ENCODE measurements around the gene HRH1. TPM values are rescaled to one million over a fixed set of nuclear protein-coding genes. Genes with fewer than 3 reads are reported as not detected.

HRH1 gene
- total RNA-seq, 4 donors from 2014 or later = 3.7 to 15.9 (median 5.9) TPM

GRCh38 chr3:11273891-11274291 is 119.6 kb downstream of the HRH1 start:
- Histone ChIP-seq H3K27me3 (no peaks in the 10 kb centered on the region), H3K4me1 (peaks cover 17 to 24% (median 24%) of the 10 kb centered on the region in 4 donors), H3K4me3 (no peak overlapping the region), H3K9me3 (no peaks in the 10 kb centered on the region), H3K36me3 (peaks cover 0 to 3% (median 0%) of the 10 kb centered on the region in 4 donors), H3K27ac (replicated peaks in 1 of 4) (peak overlapping the region in 1 of 4 donors; percentile 81)
- intact Hi-C loops (cut with DNase I) = loop anchor here (5.0 kb wide), 1 partner anchor 117 kb away; no protein-coding TSS in a partner anchor
- TF ChIP-seq POLR2A (IDR thresholded peaks at IDR 0.05; ENCODE audit: low read depth) (no peak), CTCF (IDR thresholded peaks at IDR 0.05) (no peak), POLR2AphosphoS5 (IDR thresholded peaks at IDR 0.05) (peak in 1 of 2 donors; percentile 15)
- DNase-seq (ENCODE audit: extremely low spot score) = no peak
- WGBS = 70% methylated on average over 5 of the region's 5 CpGs

DNA sequence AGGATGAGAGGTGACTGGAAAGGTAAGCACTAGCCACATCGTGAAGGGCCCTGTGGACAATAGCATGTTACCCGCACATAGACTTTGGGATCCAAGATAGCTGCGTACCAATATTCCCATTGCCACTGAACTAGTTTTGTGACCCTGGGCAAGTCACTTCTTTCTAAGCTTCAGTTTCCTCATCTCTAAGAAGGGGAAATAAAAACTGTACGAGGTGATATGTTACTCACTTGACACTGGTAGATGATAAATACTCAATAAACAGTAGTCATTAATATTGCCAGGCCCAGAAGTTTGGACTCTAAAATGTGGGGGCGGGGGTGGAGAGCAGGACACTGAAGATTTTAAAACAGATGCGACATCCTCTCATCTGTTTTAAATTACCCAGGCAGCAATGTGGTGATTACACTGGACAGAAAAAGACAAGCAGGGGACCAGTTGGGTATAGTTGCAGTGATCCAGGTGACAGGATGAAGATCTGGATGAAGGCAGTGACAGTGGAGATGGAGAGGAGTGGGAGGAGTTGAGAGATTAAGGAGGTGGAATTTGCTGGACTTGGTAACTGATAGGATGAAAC is 120.4 kb downstream of the HRH1 start:
- no peaks in the 10 kb centered on the region for H3K9me3 ChIP-seq
- DNase-seq (ENCODE audit: extremely low spot score) = no peak
- H3K36me3 ChIP-seq = peaks cover 0 to 6% (median 0%) of the 10 kb centered on the region in 4 donors
- 77% methylated on average over 6 of the region's 6 CpGs for WGBS
- TF ChIP-seq POLR2A (IDR thresholded peaks at IDR 0.05; ENCODE audit: low read depth) = no peak
- TF ChIP-seq POLR2AphosphoS5 (IDR thresholded peaks at IDR 0.05) = no peak
- no peak for TF ChIP-seq CTCF (IDR thresholded peaks at IDR 0.05)
- TF ChIP-seq EP300 (IDR thresholded peaks at IDR 0.05) = no peak
- H3K4me3 ChIP-seq = no peak overlapping the region
- H3K4me1 ChIP-seq = peaks cover 17 to 24% (median 24%) of the 10 kb centered on the region in 4 donors
- intact Hi-C loops (cut with DNase I) = loop anchor here (5.0 kb wide), 1 partner anchor 117 kb away; no protein-coding TSS in a partner anchor
- peak overlapping the region in 1 of 4 donors; percentile 14 for H3K27ac ChIP-seq (replicated peaks in 1 of 4)
- H3K27me3 ChIP-seq = no peaks in the 10 kb centered on the region

- Histone ChIP-seq H3K4me1 (peaks cover 17 to 24% (median 24%) of the 10 kb centered on the region in 4 donors), H3K9me3 (no peaks in the 10 kb centered on the region), H3K36me3 (peaks cover 0 to 16% (median under 1%) of the 10 kb centered on the region in 4 donors), H3K27ac (replicated peaks in 1 of 4) (no peak overlapping the region), H3K27me3 (no peaks in the 10 kb centered on the region), H3K4me3 (no peak overlapping the region)
- DNase-seq (ENCODE audit: extremely low spot score) = no peak
- intact Hi-C loops (cut with DNase I) = no loop called here
- 76% methylated on average over 1 of the region's 2 CpGs for WGBS
- no peak for TF ChIP-seq POLR2AphosphoS5 (IDR thresholded peaks at IDR 0.05)
- TF ChIP-seq POLR2A (IDR thresholded peaks at IDR 0.05; ENCODE audit: low read depth) = no peak
- TF ChIP-seq CTCF (IDR thresholded peaks at IDR 0.05) = no peak
- TF ChIP-seq EP300 (IDR thresholded peaks at IDR 0.05) = no peak
Measured at GRCh38 chr3:11275926-11276325, 121.6 kb downstream of the HRH1 start.

- no peak for TF ChIP-seq POLR2A (IDR thresholded peaks at IDR 0.05; ENCODE audit: low read depth)
- no peak for TF ChIP-seq POLR2AphosphoS5 (IDR thresholded peaks at IDR 0.05)
- no peak for TF ChIP-seq CTCF (IDR thresholded peaks at IDR 0.05)
- no peak for TF ChIP-seq EP300 (IDR thresholded peaks at IDR 0.05)
- DNase-seq (ENCODE audit: extremely low spot score) = no peak
- Histone ChIP-seq H3K27me3 (no peaks in the 10 kb centered on the region), H3K4me1 (peaks cover 14 to 28% (median 23%) of the 10 kb centered on the region in 4 donors), H3K4me3 (no peak overlapping the region), H3K27ac (replicated peaks in 1 of 4) (no peak overlapping the region), H3K36me3 (peaks cover 0 to 23% (median 3%) of the 10 kb centered on the region in 4 donors), H3K9me3 (no peaks in the 10 kb centered on the region)
- 92% methylated on average over 2 of the region's 2 CpGs for WGBS
- intact Hi-C loops (cut with DNase I) = no loop called here
Measured at GRCh38 chr3:11276901-11277300, 122.6 kb downstream of the HRH1 start.

All from esophagus muscularis mucosa (tissue), 4 donors.